ENCODE results near the gene BDKRB1.

The BDKRB1 gene

GRCh38 chr14:96261772-96262655 lies 6.0 kb downstream of the BDKRB1 start:
- DNase-seq (ENCODE audit: low read depth in 2 of 2), result no peak

- no peak for DNase-seq (ENCODE audit: low read depth in 2 of 2)
Measured at GRCh38 chr14:96263347-96264199, 7.6 kb downstream of the BDKRB1 start.

GRCh38 chr14:96264200-96264553 lies 8.2 kb downstream of the BDKRB1 start:
- no peak for DNase-seq (ENCODE audit: low read depth in 2 of 2)

GRCh38 chr14:96264853-96265252 lies 8.8 kb downstream of the BDKRB1 start:
- no peak for DNase-seq (ENCODE audit: low read depth in 2 of 2)

- no peak for DNase-seq (ENCODE audit: low read depth in 2 of 2)
Measured at GRCh38 chr14:96265383-96266095, 9.5 kb downstream of the BDKRB1 start.

GRCh38 chr14:96267336-96267735 lies 11.3 kb downstream of the BDKRB1 start:
- DNase-seq (ENCODE audit: low read depth in 2 of 2), result no peak

GRCh38 chr14:96267916-96268315 lies 11.9 kb downstream of the BDKRB1 start:
- DNase-seq (ENCODE audit: low read depth in 2 of 2), result no peak

GRCh38 chr14:96268431-96269358 lies 12.7 kb downstream of the BDKRB1 start:
- DNase-seq (ENCODE audit: low read depth in 2 of 2), result no peak

GRCh38 chr14:96269359-96269710 lies 13.3 kb downstream of the BDKRB1 start:
- no peak for DNase-seq (ENCODE audit: low read depth in 2 of 2)

GRCh38 chr14:96270565-96271420 lies 14.8 kb downstream of the BDKRB1 start:
- DNase-seq (ENCODE audit: low read depth in 2 of 2), result no peak

GRCh38 chr14:96271421-96271762 lies 15.4 kb downstream of the BDKRB1 start:
- no peak for DNase-seq (ENCODE audit: low read depth in 2 of 2)

- no peak for DNase-seq (ENCODE audit: low read depth in 2 of 2)
Measured at GRCh38 chr14:96272777-96273473, 16.9 kb downstream of the BDKRB1 start.

GRCh38 chr14:96273629-96274028 lies 17.6 kb downstream of the BDKRB1 start:
- no peak for DNase-seq (ENCODE audit: low read depth in 2 of 2)

GRCh38 chr14:96274122-96274521 lies 18.1 kb downstream of the BDKRB1 start:
- DNase-seq (ENCODE audit: low read depth in 2 of 2), result no peak

- no peak for DNase-seq (ENCODE audit: low read depth in 2 of 2)
Measured at GRCh38 chr14:96274543-96274942, 18.5 kb downstream of the BDKRB1 start.

GRCh38 chr14:96275177-96276112 lies 19.4 kb downstream of the BDKRB1 start:
- peak; percentile 30 to 53 for DNase-seq (ENCODE audit: low read depth in 2 of 2)

GRCh38 chr14:96277890-96278289 lies 21.9 kb downstream of the BDKRB1 start:
- DNase-seq (ENCODE audit: low read depth in 2 of 2), result no peak

- no peak for DNase-seq (ENCODE audit: low read depth in 2 of 2)
Measured at GRCh38 chr14:96279564-96279963, 23.6 kb downstream of the BDKRB1 start.

GRCh38 chr14:96280104-96280503 lies 24.1 kb downstream of the BDKRB1 start:
- DNase-seq (ENCODE audit: low read depth in 2 of 2), result no peak
